ENCODE data around the gene RARRES2.
A peak's percentile ranks its signal among the peaks of the same experiment; 100 is the strongest.

DNA sequence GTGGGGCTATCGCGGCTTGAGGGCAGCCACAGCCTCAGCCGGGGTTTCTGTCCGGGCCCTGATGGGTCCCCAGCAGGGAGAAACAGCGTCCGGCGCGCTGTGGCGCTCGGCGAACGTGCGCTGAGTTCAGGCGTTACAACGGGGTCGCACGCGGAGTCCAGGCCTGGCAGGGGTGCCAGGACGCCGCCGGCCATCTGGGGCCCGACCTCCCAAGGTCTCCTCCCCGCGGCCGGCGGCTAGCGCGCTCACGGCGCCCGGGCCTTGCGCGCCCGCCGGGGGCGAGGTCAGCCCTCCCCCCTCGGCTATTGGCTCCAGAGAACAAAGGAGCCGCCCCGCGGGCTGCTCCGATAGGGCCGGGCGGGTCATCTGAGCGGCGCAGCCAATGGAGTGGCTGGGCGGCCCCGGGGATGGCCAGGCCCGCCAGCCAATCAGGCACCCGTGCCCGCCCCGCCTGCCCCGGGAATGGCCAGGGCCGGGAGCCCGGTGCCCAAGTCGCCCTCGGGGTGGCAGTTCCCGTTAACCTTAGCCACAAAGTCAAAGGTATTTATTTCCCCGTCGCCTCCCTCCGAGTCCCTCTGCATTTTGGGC, 37.5 kb upstream of the RARRES2 start, which contains the start of gene ZNF775:
- TF ChIP-seq, protein P1, sequence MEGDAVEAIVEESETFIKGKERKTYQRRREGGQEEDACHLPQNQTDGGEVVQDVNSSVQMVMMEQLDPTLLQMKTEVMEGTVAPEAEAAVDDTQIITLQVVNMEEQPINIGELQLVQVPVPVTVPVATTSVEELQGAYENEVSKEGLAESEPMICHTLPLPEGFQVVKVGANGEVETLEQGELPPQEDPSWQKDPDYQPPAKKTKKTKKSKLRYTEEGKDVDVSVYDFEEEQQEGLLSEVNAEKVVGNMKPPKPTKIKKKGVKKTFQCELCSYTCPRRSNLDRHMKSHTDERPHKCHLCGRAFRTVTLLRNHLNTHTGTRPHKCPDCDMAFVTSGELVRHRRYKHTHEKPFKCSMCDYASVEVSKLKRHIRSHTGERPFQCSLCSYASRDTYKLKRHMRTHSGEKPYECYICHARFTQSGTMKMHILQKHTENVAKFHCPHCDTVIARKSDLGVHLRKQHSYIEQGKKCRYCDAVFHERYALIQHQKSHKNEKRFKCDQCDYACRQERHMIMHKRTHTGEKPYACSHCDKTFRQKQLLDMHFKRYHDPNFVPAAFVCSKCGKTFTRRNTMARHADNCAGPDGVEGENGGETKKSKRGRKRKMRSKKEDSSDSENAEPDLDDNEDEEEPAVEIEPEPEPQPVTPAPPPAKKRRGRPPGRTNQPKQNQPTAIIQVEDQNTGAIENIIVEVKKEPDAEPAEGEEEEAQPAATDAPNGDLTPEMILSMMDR (IDR thresholded peaks at IDR 0.05): peak in 1 of 7 experiments; percentile 4
- TF ChIP-seq POLR2A (IDR thresholded peaks at IDR 0.05): peak; percentile 84 to 88 (median 86)
